Keratinocyte (primary cell): ENCODE data around the gene CASP6. TPM values are rescaled to one million over a fixed set of nuclear protein-coding genes. Genes with fewer than 3 reads are reported as not detected.

Experiments
- DNase-seq: peaks from one replicate; pipeline ENCODE4 v3.0.0-alpha.2; 2011; ENCODE audit warnings: low read depth, missing footprints, low spot score
- FAIRE-seq: peaks from 2 replicates; lab custom pipeline; 2011; peaks lifted over from hg19 to GRCh38; lab: Jason Lieb, UNC
- H2AFZ ChIP-seq: 2 replicates; pipeline ENCODE4 v1.6.0; 2012; ENCODE audit warnings: low read length, control low read depth, inconsistent platforms; ENCODE audit not compliant: control insufficient read depth
- H3K27ac ChIP-seq: 2 replicates; pipeline ENCODE4 v1.5.1; 2011; ENCODE audit warnings: low read length; ENCODE audit not compliant: control insufficient read depth, insufficient read depth
- H3K27me3 ChIP-seq: 3 replicates; pipeline ENCODE4 v1.6.0; 2011; ENCODE audit warnings: low read length; ENCODE audit not compliant: control insufficient read depth, insufficient read depth; ENCODE audit errors: extremely low read depth
- H3K36me3 ChIP-seq, 2 experiments: 2 replicates in 1 of 2; 3 replicates in 1 of 2; pipeline ENCODE4 v1.5.1; 2011; ENCODE audit warnings: low read length in 2 of 2, mild to moderate bottlenecking in 1 of 2; ENCODE audit not compliant: control insufficient read depth in 2 of 2, insufficient read depth in 2 of 2; ENCODE audit errors: extremely low read depth in 1 of 2
- H3K4me1 ChIP-seq: 3 replicates; pipeline ENCODE4 v1.5.1; 2011; ENCODE audit warnings: low read length; ENCODE audit not compliant: control insufficient read depth, insufficient read depth; ENCODE audit errors: extremely low read depth
- H3K4me2 ChIP-seq: 3 replicates; pipeline ENCODE4 v1.6.0; 2011; ENCODE audit warnings: low read depth, low read length; ENCODE audit not compliant: control insufficient read depth, insufficient read depth; ENCODE audit errors: extremely low read depth
- H3K4me3 ChIP-seq, 3 experiments: fragments of 200-600 bp in 1 of 3; sonication (generic) in 1 of 3; 2 replicates in 2 of 3; 3 replicates in 1 of 3; pipeline ENCODE4 v1.5.1; 2011 to 2016; ENCODE audit warnings: low read length in 3 of 3, mild to moderate bottlenecking in 3 of 3, control low read depth in 2 of 3, inconsistent platforms in 1 of 3, low read depth in 1 of 3, mixed read lengths in 1 of 3, mixed run types in 1 of 3, moderate library complexity in 1 of 3; ENCODE audit not compliant: control insufficient read depth in 2 of 3, insufficient read depth in 2 of 3; ENCODE audit errors: extremely low read depth in 1 of 3
- H3K79me2 ChIP-seq: 2 replicates; pipeline ENCODE4 v1.6.0; 2012; ENCODE audit warnings: low read length; ENCODE audit not compliant: control insufficient read depth, insufficient read depth
- H3K9ac ChIP-seq: 3 replicates; pipeline ENCODE4 v1.6.0; 2011; ENCODE audit warnings: low read length; ENCODE audit not compliant: control insufficient read depth, insufficient read depth; ENCODE audit errors: extremely low read depth
- H3K9me1 ChIP-seq: 3 replicates; pipeline ENCODE4 v1.6.0; 2011; ENCODE audit warnings: low read length; ENCODE audit not compliant: control insufficient read depth, insufficient read depth; ENCODE audit errors: extremely low read depth
- H3K9me3 ChIP-seq: 2 replicates; pipeline ENCODE4 v1.5.1; 2012; ENCODE audit warnings: low read depth, low read length; ENCODE audit not compliant: control insufficient read depth
- H4K20me1 ChIP-seq: 3 replicates; pipeline ENCODE4 v1.6.0; 2011; ENCODE audit warnings: low read length; ENCODE audit not compliant: control insufficient read depth, insufficient read depth; ENCODE audit errors: extremely low read depth
- CTCF ChIP-seq, 3 experiments: IDR thresholded peaks in 1 of 3; conservative IDR thresholded peaks in 1 of 3; optimal IDR thresholded peaks in 1 of 3; 2 replicates in 2 of 3; 3 replicates in 1 of 3; pipeline versions ENCODE3 to v1.5.1; 2011; ENCODE audit warnings: low read length in 3 of 3, mild to moderate bottlenecking in 3 of 3, moderate library complexity in 2 of 3, control low read depth in 1 of 3, inconsistent platforms in 1 of 3; ENCODE audit not compliant: insufficient read depth in 2 of 3; ENCODE audit errors: extremely low read depth in 1 of 3
- EZH2 ChIP-seq: IDR thresholded peaks from one replicate; pipeline ENCODE4 v1.6.1; 2012; ENCODE audit warnings: inconsistent platforms, mild to moderate bottlenecking, low read length, moderate library complexity
- dilution Hi-C: fragments of 300-500 bp; cut with MboI; formaldehyde crosslinking; loops from one replicate; pipeline ENCODE4 v1.7.0; 2020; ENCODE audit warnings: low sequenced_read_pairs; ENCODE audit not compliant: extremely low pct_ligation_motif_present
- polyA plus RNA-seq, 5 experiments: library from polyadenylated mRNA; depleted of rRNA in 3 of 5; stranded (reverse) in 3 of 5; stranded (forward) in 1 of 5; unstranded in 1 of 5; fragments of >200 nt; gene quantifications; 1 replicate in 1 of 5; 2 replicates in 3 of 5; 3 replicates in 1 of 5; pipeline versions ENCODE4 v1.2.1 to v1.2.3, GENCODE V29; 2011 to 2012; ENCODE audit warnings: missing spikeins in 2 of 5, low read depth in 1 of 5, low replicate concordance in 1 of 5
- small RNA-seq, 3 experiments: library from RNA; depleted of rRNA; stranded (forward); fragments of <200 nt; gene quantifications; one replicate each; pipeline ENCODE3, GENCODE V24; 2012; ENCODE audit warnings: low read depth in 3 of 3, low replicate concordance in 1 of 3; ENCODE audit not compliant: insufficient read length in 3 of 3

Gene CASP6
- polyA plus RNA-seq, 1 donor (not counting 4 experiments of a cell fraction or from before 2014, with no cell fraction given): 52.0 TPM

GRCh38 chr4:109640644-109641043 lies 62.6 kb downstream of the CASP6 start:
- DNase-seq (no peak), FAIRE-seq (no peak)
- Histone ChIP-seq H3K9ac (no peak overlapping the region), H3K9me3 (no peaks in the 10 kb centered on the region), H3K27me3 (no peaks in the 10 kb centered on the region), H3K27ac (no peak overlapping the region), H3K4me2 (no peak overlapping the region), H3K9me1 (no peaks in the 10 kb centered on the region), H3K4me1 (no peaks in the 10 kb centered on the region), H3K4me3 (no peak overlapping the region), H4K20me1 (no peaks in the 10 kb centered on the region), H3K36me3 (no peaks in the 10 kb centered on the region), H2AFZ (no peak overlapping the region), H3K79me2 (no peaks in the 10 kb centered on the region)
- dilution Hi-C loops: no loop called here
- TF ChIP-seq EZH2: no peak
- TF ChIP-seq CTCF (optimal IDR thresholded peaks at IDR 0.05 in 1 of 3, IDR thresholded peaks at IDR 0.05 in 1 of 3, conservative IDR thresholded peaks at IDR 0.05 in 1 of 3; ENCODE audit: extremely low read depth in 1 of 3, insufficient read depth in 2 of 3, low read length in 3 of 3): no peak

Small RNA genes within 50 kb of the gene (small RNA-seq; reads per million reads assigned to genes)
- 0 reads per million in 3 experiments for gene HIGD1AP14

Other genes starting within 250 kb of the CASP6 start
- gene MCUB, start 143.2 kb downstream of the CASP6 start, polyA plus RNA-seq: 13.1 to 20.6 TPM (median 20.3 TPM) in 3 replicates
- gene PLA2G12A, start 26.6 kb upstream of the CASP6 start, polyA plus RNA-seq: 14.8 to 80.8 TPM (median 63.7 TPM) in 3 replicates
- gene CFI, start 98.6 kb upstream of the CASP6 start, polyA plus RNA-seq: not detected in 3 replicates
- 14.8 to 31.9 TPM (median 24.2 TPM) in 3 replicates for gene GAR1, start 112.3 kb upstream of the CASP6 start, polyA plus RNA-seq
- gene RRH, start 124.5 kb upstream of the CASP6 start, polyA plus RNA-seq: 0.09 to 0.20 TPM (median 0.15 TPM) in 3 replicates
- gene LRIT3, start 144.7 kb upstream of the CASP6 start, polyA plus RNA-seq: 0.05 to 0.12 TPM (median 0.09 TPM) in 3 replicates
- gene EGF, start 209.4 kb upstream of the CASP6 start, polyA plus RNA-seq: 0.58 to 1.3 TPM (median 0.97 TPM) in 3 replicates